ENCODE measurements around the gene METTL4. TPM values are rescaled to one million over a fixed set of nuclear protein-coding genes. Genes with fewer than 3 reads are reported as not detected.
"Not testable (repeated sequence)": the region's sequence is repeated elsewhere in the genome, so short reads cannot be mapped to it uniquely, and the experiment has no call there.

Gene METTL4
- total RNA-seq, 1 donor from 2014 or later = 19.1 TPM

- intact Hi-C loops (cut with micrococcal nuclease) = no loop called here
These were observed 45.0 kb downstream of the METTL4 start for GRCh38 chr18:2526329-2526728.

- intact Hi-C loops (cut with micrococcal nuclease) = not testable (repeated sequence)
These were observed 46.5 kb downstream of the METTL4 start for GRCh38 chr18:2524794-2525198.

GRCh38 chr18:2522112-2522511, 49.2 kb downstream of the METTL4 start:
- intact Hi-C loops (cut with micrococcal nuclease) = no loop called here

- intact Hi-C loops (cut with micrococcal nuclease) = no loop called here
These were observed 52.8 kb downstream of the METTL4 start for GRCh38 chr18:2518473-2518872.

GRCh38 chr18:2515908-2516625, 55.2 kb downstream of the METTL4 start:
- intact Hi-C loops (cut with micrococcal nuclease) = no loop called here

- intact Hi-C loops (cut with micrococcal nuclease) = no loop called here
These were observed 56.0 kb downstream of the METTL4 start for GRCh38 chr18:2515171-2515787.

- intact Hi-C loops (cut with micrococcal nuclease) = no loop called here
These were observed 57.7 kb downstream of the METTL4 start for GRCh38 chr18:2513616-2514015.

- intact Hi-C loops (cut with micrococcal nuclease) = no loop called here
These were observed 59.2 kb downstream of the METTL4 start for GRCh38 chr18:2512059-2512458.

- intact Hi-C loops (cut with micrococcal nuclease) = no loop called here
These were observed 59.9 kb downstream of the METTL4 start for GRCh38 chr18:2511451-2511850.

- intact Hi-C loops (cut with micrococcal nuclease) = no loop called here
These were observed 60.9 kb downstream of the METTL4 start for GRCh38 chr18:2510416-2510815.

- intact Hi-C loops (cut with micrococcal nuclease) = no loop called here
These were observed 62.6 kb downstream of the METTL4 start for GRCh38 chr18:2508678-2509077.

- intact Hi-C loops (cut with micrococcal nuclease) = no loop called here
These were observed 63.1 kb downstream of the METTL4 start for GRCh38 chr18:2508155-2508554.

- intact Hi-C loops (cut with micrococcal nuclease) = no loop called here
These were observed 66.7 kb downstream of the METTL4 start for GRCh38 chr18:2504642-2505041.

GRCh38 chr18:2502880-2503279, 68.4 kb downstream of the METTL4 start:
- intact Hi-C loops (cut with micrococcal nuclease) = no loop called here

- intact Hi-C loops (cut with micrococcal nuclease) = no loop called here
These were observed 68.9 kb downstream of the METTL4 start for GRCh38 chr18:2502394-2502793.

- intact Hi-C loops (cut with micrococcal nuclease) = no loop called here
These were observed 73.5 kb downstream of the METTL4 start for GRCh38 chr18:2497797-2498196.

- intact Hi-C loops (cut with micrococcal nuclease) = no loop called here
These were observed 75.9 kb downstream of the METTL4 start for GRCh38 chr18:2495381-2495780.

- intact Hi-C loops (cut with micrococcal nuclease) = no loop called here
These were observed 76.4 kb downstream of the METTL4 start for GRCh38 chr18:2494921-2495320.

Other genes with a start within 250 kb of the METTL4 start
- gene NDC80, start 52 bp upstream of the METTL4 start, total RNA-seq = 72.8 and 73.2 TPM in 2 replicates
- 142 and 144 TPM in 2 replicates for gene SMCHD1, start 84.2 kb upstream of the METTL4 start, total RNA-seq